WTC11 (cell line): Measurements from ENCODE around the gene RABGEF1.
"Not testable (repeated sequence)": the region's sequence is repeated elsewhere in the genome, so short reads cannot be mapped to it uniquely, and the experiment has no call there.

Experiments
- ATF2 ChIP-seq: sonication (generic); formaldehyde crosslinking; IDR thresholded peaks from 2 replicates; pipeline ENCODE4 v1.8.1; 2022; ENCODE audit warnings: low read depth, missing genetic modification reagents, borderline replicate concordance
- CREM ChIP-seq: sonication (generic); formaldehyde crosslinking; IDR thresholded peaks from 2 replicates; pipeline ENCODE4 v1.8.1; 2022; ENCODE audit warnings: mild to moderate bottlenecking, missing genetic modification reagents, moderate library complexity
- CTCF ChIP-seq: fragments of 200-600 bp; IDR thresholded peaks from 2 replicates; pipeline ENCODE4 v1.8.0; 2022; ENCODE audit warnings: antibody characterized with exemption
- GRHL2 ChIP-seq: fragments of 250-450 bp; sonication (Bioruptor Pico); IDR thresholded peaks from 2 replicates; pipeline ENCODE4 v1.8.0; 2022; ENCODE audit warnings: mild to moderate bottlenecking, moderate library complexity; ENCODE audit not compliant: insufficient replicate concordance, severe bottlenecking
- MYBL2 ChIP-seq: sonication (generic); formaldehyde crosslinking; IDR thresholded peaks from 2 replicates; pipeline ENCODE4 v1.8.1; 2023; ENCODE audit warnings: mild to moderate bottlenecking, moderate library complexity, missing genetic modification reagents
- NR2C2 ChIP-seq: sonication (generic); formaldehyde crosslinking; IDR thresholded peaks from 2 replicates; pipeline ENCODE4 v1.8.0; 2022; ENCODE audit warnings: mild to moderate bottlenecking, missing genetic modification reagents
- RELA ChIP-seq: sonication (generic); formaldehyde crosslinking; IDR thresholded peaks from 2 replicates; pipeline ENCODE4 v1.8.1; 2022; ENCODE audit warnings: missing genetic modification reagents, mild to moderate bottlenecking, borderline replicate concordance
- TEAD4 ChIP-seq: sonication (generic); formaldehyde crosslinking; IDR thresholded peaks from 2 replicates; pipeline ENCODE4 v1.8.0; 2022; ENCODE audit warnings: mild to moderate bottlenecking, missing genetic modification reagents
- USF2 ChIP-seq: sonication (generic); formaldehyde crosslinking; IDR thresholded peaks from 2 replicates; pipeline ENCODE4 v1.8.1; 2023; ENCODE audit warnings: mild to moderate bottlenecking, missing genetic modification reagents, moderate library complexity
- ZNF671 ChIP-seq: fragments of 250-450 bp; sonication (Bioruptor Pico); IDR thresholded peaks from 2 replicates; pipeline ENCODE4 v1.8.0; 2021; ENCODE audit warnings: mild to moderate bottlenecking
- TF ChIP-seq, protein P1 (sequence below): sonication (generic); formaldehyde crosslinking; conservative IDR thresholded peaks from 2 replicates; pipeline ENCODE4 v1.8.1; 2023; ENCODE audit warnings: mild to moderate bottlenecking, low read depth, missing genetic modification reagents, moderate library complexity
- TF ChIP-seq, protein P2 (sequence below): sonication (generic); formaldehyde crosslinking; IDR thresholded peaks from 2 replicates; pipeline ENCODE4 v1.8.1; 2022; ENCODE audit warnings: low read depth, mild to moderate bottlenecking, moderate library complexity, missing genetic modification reagents, borderline replicate concordance

GRCh38 chr7:66825538-66825937 is 85.0 kb downstream of the RABGEF1 start:
- peak; percentile 58; the same call in 1 of the 2 replicates for TF ChIP-seq CTCF
- not testable (repeated sequence) for TF ChIP-seq MYBL2 (CRISPR knock-in tag); GRHL2 (CRISPR knock-in tag); ATF2; CREM (CRISPR knock-in tag); ZNF671; NR2C2 (CRISPR knock-in tag); USF2 (CRISPR knock-in tag); RELA (CRISPR knock-in tag); TEAD4 (CRISPR knock-in tag)
- TF ChIP-seq, protein P1, sequence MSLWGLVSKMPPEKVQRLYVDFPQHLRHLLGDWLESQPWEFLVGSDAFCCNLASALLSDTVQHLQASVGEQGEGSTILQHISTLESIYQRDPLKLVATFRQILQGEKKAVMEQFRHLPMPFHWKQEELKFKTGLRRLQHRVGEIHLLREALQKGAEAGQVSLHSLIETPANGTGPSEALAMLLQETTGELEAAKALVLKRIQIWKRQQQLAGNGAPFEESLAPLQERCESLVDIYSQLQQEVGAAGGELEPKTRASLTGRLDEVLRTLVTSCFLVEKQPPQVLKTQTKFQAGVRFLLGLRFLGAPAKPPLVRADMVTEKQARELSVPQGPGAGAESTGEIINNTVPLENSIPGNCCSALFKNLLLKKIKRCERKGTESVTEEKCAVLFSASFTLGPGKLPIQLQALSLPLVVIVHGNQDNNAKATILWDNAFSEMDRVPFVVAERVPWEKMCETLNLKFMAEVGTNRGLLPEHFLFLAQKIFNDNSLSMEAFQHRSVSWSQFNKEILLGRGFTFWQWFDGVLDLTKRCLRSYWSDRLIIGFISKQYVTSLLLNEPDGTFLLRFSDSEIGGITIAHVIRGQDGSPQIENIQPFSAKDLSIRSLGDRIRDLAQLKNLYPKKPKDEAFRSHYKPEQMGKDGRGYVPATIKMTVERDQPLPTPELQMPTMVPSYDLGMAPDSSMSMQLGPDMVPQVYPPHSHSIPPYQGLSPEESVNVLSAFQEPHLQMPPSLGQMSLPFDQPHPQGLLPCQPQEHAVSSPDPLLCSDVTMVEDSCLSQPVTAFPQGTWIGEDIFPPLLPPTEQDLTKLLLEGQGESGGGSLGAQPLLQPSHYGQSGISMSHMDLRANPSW, result not testable (repeated sequence)
- TF ChIP-seq, protein P2, sequence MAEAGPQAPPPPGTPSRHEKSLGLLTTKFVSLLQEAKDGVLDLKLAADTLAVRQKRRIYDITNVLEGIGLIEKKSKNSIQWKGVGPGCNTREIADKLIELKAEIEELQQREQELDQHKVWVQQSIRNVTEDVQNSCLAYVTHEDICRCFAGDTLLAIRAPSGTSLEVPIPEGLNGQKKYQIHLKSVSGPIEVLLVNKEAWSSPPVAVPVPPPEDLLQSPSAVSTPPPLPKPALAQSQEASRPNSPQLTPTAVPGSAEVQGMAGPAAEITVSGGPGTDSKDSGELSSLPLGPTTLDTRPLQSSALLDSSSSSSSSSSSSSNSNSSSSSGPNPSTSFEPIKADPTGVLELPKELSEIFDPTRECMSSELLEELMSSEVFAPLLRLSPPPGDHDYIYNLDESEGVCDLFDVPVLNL (CRISPR knock-in tag), result not testable (repeated sequence)
